A549 (cell line): Measurements from ENCODE around the gene SCNN1A. TPM values are rescaled to one million over a fixed set of nuclear protein-coding genes. Genes with fewer than 3 reads are reported as not detected.
"Not testable (repeated sequence)": the region's sequence is repeated elsewhere in the genome, so short reads cannot be mapped to it uniquely, and the experiment has no call there.

Experiments used
- ATAC-seq, 2 experiments: fragments of 200-7000 bp in 1 of 2; fragments of >200 bp in 1 of 2; cut with Nextera tagmentation in 1 of 2; cut with Tn5 transposase in 1 of 2; 3 replicates each; pipeline versions ENCODE4 v1.8.0 to v1.9.1; 2018 to 2020; ENCODE audit warnings: mild to moderate bottlenecking in 1 of 2, moderate library complexity in 1 of 2
- CTCF ChIA-PET: fragments of 300-600 bp; sonication (Branson Sonifier 250); formaldehyde crosslinking; extraction: SDS; loops from one replicate; lab custom pipeline; 2021; ENCODE audit warnings: antibody characterized with exemption, inconsistent platforms; lab: Yijun Ruan, JAX
- POLR2A ChIA-PET: fragments of 350-600 bp; formaldehyde crosslinking; extraction: SDS; loops from one replicate; lab custom pipeline; 2021; ENCODE audit warnings: antibody characterized with exemption, inconsistent platforms; lab: Yijun Ruan, JAX
- DNase-seq, 2 experiments: peaks; one replicate each; pipeline versions ENCODE4 v3.0.0 to v3.0.0-alpha.2; 2011 to 2016; ENCODE audit warnings: low read depth in 1 of 2, low spot score in 1 of 2
- FAIRE-seq: peaks from 2 replicates; lab custom pipeline; 2011; peaks lifted over from hg19 to GRCh38; lab: Jason Lieb, UNC
- H3K27ac ChIP-seq, 2 experiments: fragments of >200 bp; sonication (Bioruptor Twin); formaldehyde crosslinking; 3 replicates each; pipeline ENCODE4 v1.5.1; 2016 to 2017
- H3K4me1 ChIP-seq: fragments of >200 bp; sonication (Bioruptor Twin); formaldehyde crosslinking; 3 replicates; pipeline ENCODE4 v1.6.1; 2016
- H3K4me2 ChIP-seq: fragments of >200 bp; sonication (Bioruptor Twin); formaldehyde crosslinking; 3 replicates; pipeline ENCODE4 v1.6.1; 2016
- H3K4me3 ChIP-seq: fragments of >200 bp; sonication (Bioruptor Twin); formaldehyde crosslinking; 3 replicates; pipeline ENCODE4 v1.5.1; 2016
- H3K9me3 ChIP-seq: fragments of >200 bp; sonication (Bioruptor Twin); formaldehyde crosslinking; 3 replicates; pipeline ENCODE4 v1.6.1; 2016
- CBX2 ChIP-seq: fragments of 200-600 bp; sonication (generic); IDR thresholded peaks from 2 replicates; pipeline ENCODE4 v1.6.1; 2016; ENCODE audit warnings: low read depth, mild to moderate bottlenecking, borderline replicate concordance
- CEBPB ChIP-seq, 2 experiments: fragments of >200 bp in 1 of 2; sonication (Bioruptor Twin) in 1 of 2; formaldehyde crosslinking in 1 of 2; IDR thresholded peaks; 2 replicates each; pipeline ENCODE4 v1.6.1; 2012 to 2016
- CHD2 ChIP-seq: fragments of 150-350 bp; IDR thresholded peaks from 2 replicates; pipeline ENCODE4 v1.6.1; 2014; ENCODE audit warnings: low read length; ENCODE audit not compliant: partially characterized antibody
- NFE2L2 ChIP-seq: fragments of 150-350 bp; conservative IDR thresholded peaks from 2 replicates; pipeline ENCODE4 v1.6.1; 2014; ENCODE audit warnings: low read length
- RARB ChIP-seq: fragments of 250-450 bp; sonication (Bioruptor Pico); IDR thresholded peaks from 2 replicates; pipeline ENCODE4 v1.8.0; 2021; ENCODE audit warnings: mild to moderate bottlenecking, moderate library complexity
- TFCP2L1 ChIP-seq: fragments of 250-450 bp; sonication (Bioruptor Pico); IDR thresholded peaks from 2 replicates; pipeline ENCODE4 v1.5.0; 2021; ENCODE audit warnings: mild to moderate bottlenecking
- TP53 ChIP-seq: fragments of 250-450 bp; sonication (Bioruptor Pico); IDR thresholded peaks from 2 replicates; pipeline ENCODE4 v1.5.0; 2021; ENCODE audit warnings: mild to moderate bottlenecking, moderate library complexity
- WGBS: methylation state at CpG from one replicate; pipeline ENCODE4 v1.1.6; 2017; ENCODE audit errors: missing lambda C conversion rate; 5-methylcytosine and 5-hydroxymethylcytosine counted together
- polyA plus RNA-seq, 4 experiments: library from polyadenylated mRNA; depleted of rRNA in 3 of 4; stranded (reverse); fragments of >200 nt; fragmentation: RNase III in 1 of 4; extraction: RNeasy Plus Mini Kit Qiagen cat#74134 plus additional on column Dnase treatment in 1 of 4; gene quantifications; 2 replicates in 3 of 4; 3 replicates in 1 of 4; pipeline ENCODE4 v1.2.3, GENCODE V29; 2011 to 2017
- TF ChIP-seq, protein P1 (sequence below): fragments of 150-350 bp; IDR thresholded peaks from 2 replicates; pipeline ENCODE4 v1.6.1; 2014; ENCODE audit warnings: low read depth, mild to moderate bottlenecking, low read length
- TF ChIP-seq, protein P2 (sequence below): IDR thresholded peaks from 2 replicates; pipeline ENCODE4 v1.6.1; 2012

SCNN1A gene
- polyA plus RNA-seq, 2 of the 4 experiments (the other 2 are of a cell fraction): 6.0 to 7.0 TPM

GRCh38 chr12:6340745-6341416, 34.5 kb downstream of the SCNN1A start:
- Histone ChIP-seq H3K4me3 (peak overlapping the region; percentile 91), H3K27ac (peak overlapping the region; percentile 95 to 98), H3K9me3 (no peaks in the 10 kb centered on the region), H3K4me1 (peaks cover 67% of the 10 kb centered on the region), H3K4me2 (peak overlapping the region; percentile 92)
- no peak for DNase-seq
- ATAC-seq: no peak
- CTCF ChIA-PET: interaction anchor here (1.2 to 29.7 kb wide), 4 partner anchors 14 to 40 kb away, joined by 4 to 705 read pairs (median 15); partner anchors contain the start of gene SCNN1A
- TF ChIP-seq TP53 (CRISPR knock-in tag) (no peak), NFE2L2 (no peak), CBX2 (no peak)
- TF ChIP-seq, protein P1, sequence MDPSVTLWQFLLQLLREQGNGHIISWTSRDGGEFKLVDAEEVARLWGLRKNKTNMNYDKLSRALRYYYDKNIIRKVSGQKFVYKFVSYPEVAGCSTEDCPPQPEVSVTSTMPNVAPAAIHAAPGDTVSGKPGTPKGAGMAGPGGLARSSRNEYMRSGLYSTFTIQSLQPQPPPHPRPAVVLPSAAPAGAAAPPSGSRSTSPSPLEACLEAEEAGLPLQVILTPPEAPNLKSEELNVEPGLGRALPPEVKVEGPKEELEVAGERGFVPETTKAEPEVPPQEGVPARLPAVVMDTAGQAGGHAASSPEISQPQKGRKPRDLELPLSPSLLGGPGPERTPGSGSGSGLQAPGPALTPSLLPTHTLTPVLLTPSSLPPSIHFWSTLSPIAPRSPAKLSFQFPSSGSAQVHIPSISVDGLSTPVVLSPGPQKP: no peak
- TF ChIP-seq, protein P2, sequence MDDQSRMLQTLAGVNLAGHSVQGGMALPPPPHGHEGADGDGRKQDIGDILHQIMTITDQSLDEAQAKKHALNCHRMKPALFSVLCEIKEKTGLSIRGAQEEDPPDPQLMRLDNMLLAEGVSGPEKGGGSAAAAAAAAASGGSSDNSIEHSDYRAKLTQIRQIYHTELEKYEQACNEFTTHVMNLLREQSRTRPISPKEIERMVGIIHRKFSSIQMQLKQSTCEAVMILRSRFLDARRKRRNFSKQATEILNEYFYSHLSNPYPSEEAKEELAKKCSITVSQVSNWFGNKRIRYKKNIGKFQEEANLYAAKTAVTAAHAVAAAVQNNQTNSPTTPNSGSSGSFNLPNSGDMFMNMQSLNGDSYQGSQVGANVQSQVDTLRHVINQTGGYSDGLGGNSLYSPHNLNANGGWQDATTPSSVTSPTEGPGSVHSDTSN: peak; percentile 3; the same call in 1 of the 2 replicates
- POLR2A ChIA-PET: interaction anchor here (1.1 to 10.1 kb wide), 5 partner anchors 22 to 129 kb away, joined by 4 to 141 read pairs (median 20); partner anchors contain the start of genes LTBR, SCNN1A and VAMP1
- under 1% methylated on average over 15 of the region's 15 CpGs for WGBS
- FAIRE-seq: no peak

DNA sequence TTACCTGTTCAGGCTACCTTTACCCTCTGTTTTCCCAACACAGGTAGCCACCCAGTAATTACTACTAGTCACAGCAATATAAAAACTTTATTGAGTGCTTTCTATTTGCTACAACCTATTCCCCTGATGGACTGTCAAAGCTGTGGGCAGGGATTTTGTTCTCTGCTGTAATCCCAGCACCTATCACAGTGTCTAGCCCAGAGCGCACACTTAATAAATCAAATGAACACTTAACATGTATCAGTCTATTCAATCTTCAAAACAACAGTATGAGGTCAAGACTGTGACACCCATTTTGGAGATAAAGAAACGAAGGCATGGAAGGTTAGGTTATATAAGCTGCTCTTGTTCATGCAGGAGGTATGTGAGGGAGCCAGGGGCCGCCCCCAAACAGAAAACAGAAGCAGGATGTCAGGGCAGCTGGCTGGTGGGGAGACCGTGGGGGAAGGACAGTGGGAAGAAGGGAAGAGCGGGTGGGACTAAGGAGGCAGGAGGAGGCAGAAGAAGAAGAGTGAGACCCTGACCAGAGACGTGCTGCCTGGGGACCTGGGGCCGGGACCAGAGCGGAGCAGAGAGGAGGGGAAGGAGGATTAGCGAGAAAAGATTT, 35.2 kb downstream of the SCNN1A start:
- H3K4me3 ChIP-seq: peak overlapping the region; percentile 91
- POLR2A ChIA-PET: interaction anchor here (1.1 to 10.1 kb wide), 4 partner anchors 23 to 130 kb away, joined by 4 to 141 read pairs (median 12); partner anchors contain the start of genes LTBR, SCNN1A and VAMP1
- CTCF ChIA-PET: interaction anchor here (0.6 to 29.7 kb wide), 7 partner anchors 9 to 198 kb away, joined by 3 to 705 read pairs (median 9); partner anchors contain the start of gene SCNN1A
- no peaks in the 10 kb centered on the region for H3K9me3 ChIP-seq
- peaks cover 67% of the 10 kb centered on the region for H3K4me1 ChIP-seq
- peak overlapping the region; percentile 92 for H3K4me2 ChIP-seq
- TF ChIP-seq RARB (CRISPR knock-in tag) (no peak), CHD2 (no peak)
- WGBS: 2% methylated on average over 9 of the region's 9 CpGs
- no peak for ATAC-seq
- DNase-seq: no peak
- no peak for FAIRE-seq
- peak overlapping the region; percentile 95 to 98 for H3K27ac ChIP-seq

DNA sequence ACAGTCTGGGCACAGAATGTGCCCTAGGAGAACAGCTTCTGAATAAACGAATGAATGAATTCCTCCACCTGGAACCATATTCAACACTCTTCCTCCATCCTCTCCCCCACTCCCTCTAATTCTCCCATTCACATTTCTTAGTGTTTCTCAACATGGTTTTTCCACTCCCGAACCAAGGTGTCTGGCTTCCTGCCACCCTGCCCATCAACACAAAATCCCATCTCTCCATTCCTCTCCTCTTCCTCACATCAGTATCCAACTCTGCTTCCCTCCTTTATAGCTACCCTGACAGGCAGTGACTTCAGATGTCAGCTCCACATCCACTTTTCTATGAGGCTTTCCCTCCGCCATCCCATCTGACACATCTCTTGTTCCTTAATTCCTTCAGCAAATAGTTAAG, 36.4 kb downstream of the SCNN1A start:
- Histone ChIP-seq H3K27ac (peak overlapping the region; percentile 95 to 98), H3K9me3 (no peaks in the 10 kb centered on the region), H3K4me2 (peak overlapping the region; percentile 92)
- ATAC-seq: no peak
- TF ChIP-seq TFCP2L1 (CRISPR knock-in tag) (0 out of 2 replicates have a peak, but pooled peaks have one; percentile 6), CEBPB (IDR thresholded peaks at IDR 0.05) (no peak)
- TF ChIP-seq, all 56 proteins: peak for 1
- CTCF ChIA-PET: interaction anchor here (0.6 to 29.7 kb wide), 13 partner anchors 8 to 199 kb away, joined by 3 to 705 read pairs (median 3); partner anchors contain the start of genes LTBR and SCNN1A
- no peak for DNase-seq
- peaks cover 67% of the 10 kb centered on the region for H3K4me1 ChIP-seq
- H3K4me3 ChIP-seq: peak overlapping the region; percentile 91
- FAIRE-seq: no peak
- 10% methylated on average over 3 of the region's 3 CpGs for WGBS
- POLR2A ChIA-PET: interaction anchor here (0.7 to 10.1 kb wide), 4 partner anchors 24 to 45 kb away, joined by 4 to 141 read pairs (median 30); partner anchors contain the start of genes LTBR and SCNN1A

- Histone ChIP-seq H3K4me3 (peak overlapping the region; percentile 91), H3K4me1 (peaks cover 67% of the 10 kb centered on the region), H3K4me2 (peak overlapping the region; percentile 92), H3K27ac (peak overlapping the region; percentile 95 to 98)
- not testable (repeated sequence) for ATAC-seq, DNase-seq, FAIRE-seq, H3K9me3 ChIP-seq
- ChIA-PET CTCF (interaction anchor here (0.8 to 29.7 kb wide), 11 partner anchors 11 to 199 kb away, joined by 3 to 705 read pairs (median 6); partner anchors contain the start of genes LTBR and SCNN1A), POLR2A (interaction anchor here (2.7 to 10.1 kb wide), 3 partner anchors 25 to 45 kb away, joined by 21 to 141 read pairs (median 38); partner anchors contain the start of genes LTBR and SCNN1A)
- 0 out of 4 replicates have a peak, but pooled peaks of 1 of the 2 experiments have one; percentile 0 for TF ChIP-seq CEBPB (IDR thresholded peaks at IDR 0.05)
- WGBS: 6% methylated on average over 8 of the region's 8 CpGs
Observed at GRCh38 chr12:6338536-6338935, 36.8 kb downstream of the SCNN1A start.
